GM23338 (cell line): Measurements from ENCODE around the gene BMPER. TPM values are rescaled to one million over a fixed set of nuclear protein-coding genes. Genes with fewer than 3 reads are reported as not detected.

Experiments used
- ATAC-seq: fragments of 200-7000 bp; cut with Tn5 transposase; 3 replicates; pipeline ENCODE4 v1.9.1; 2020
- DNase-seq: peaks from one replicate; pipeline ENCODE4 v3.0.0-alpha.2; 2015; ENCODE audit warnings: low spot score
- H2AFZ ChIP-seq: fragments of 200-600 bp; sonication (generic); 2 replicates; pipeline ENCODE4 v1.8.0; 2016; ENCODE audit warnings: antibody characterized with exemption, mild to moderate bottlenecking, moderate library complexity
- H3F3A ChIP-seq: fragments of 200-600 bp; sonication (generic); replicated peaks from 2 replicates; pipeline ENCODE4 v1.8.0; 2017; ENCODE audit warnings: antibody characterized with exemption, mixed run types, low read depth
- H3K27ac ChIP-seq: fragments of 200-600 bp; sonication (generic); 2 replicates; pipeline ENCODE4 v1.6.1; 2016; ENCODE audit warnings: low read depth
- H3K27me3 ChIP-seq: fragments of 200-600 bp; sonication (generic); 2 replicates; pipeline ENCODE4 v1.8.0; 2016; ENCODE audit warnings: mild to moderate bottlenecking, mixed run types, moderate library complexity; ENCODE audit not compliant: insufficient read depth
- H3K36me3 ChIP-seq: fragments of 200-600 bp; sonication (generic); 2 replicates; pipeline ENCODE4 v1.8.0; 2016; ENCODE audit warnings: mild to moderate bottlenecking; ENCODE audit not compliant: insufficient read depth
- H3K4me1 ChIP-seq: fragments of 200-600 bp; sonication (generic); 2 replicates; pipeline ENCODE4 v1.8.0; 2016; ENCODE audit warnings: mild to moderate bottlenecking, moderate library complexity; ENCODE audit not compliant: insufficient read depth
- H3K4me2 ChIP-seq: fragments of 200-600 bp; sonication (generic); 2 replicates; pipeline ENCODE4 v1.7.1; 2017; ENCODE audit warnings: mixed run types
- H3K4me3 ChIP-seq: fragments of 200-600 bp; sonication (generic); 2 replicates; pipeline ENCODE4 v1.6.1; 2016; ENCODE audit warnings: mixed run types
- H3K79me2 ChIP-seq: fragments of 200-600 bp; sonication (generic); replicated peaks from 2 replicates; pipeline ENCODE4 v1.8.0; 2017; ENCODE audit warnings: mild to moderate bottlenecking; ENCODE audit not compliant: insufficient read depth
- H3K9me2 ChIP-seq: fragments of 200-600 bp; sonication (generic); 2 replicates; pipeline ENCODE4 v1.8.0; 2017; ENCODE audit not compliant: insufficient read depth
- H4K20me1 ChIP-seq: fragments of 200-600 bp; sonication (generic); replicated peaks from 2 replicates; pipeline ENCODE4 v1.8.0; 2017; ENCODE audit warnings: mild to moderate bottlenecking; ENCODE audit not compliant: insufficient read depth
- H3K27ac Mint-ChIP-seq: 2 replicates; pipeline ENCODE4 v1.8.0; 2020; ENCODE audit warnings: inconsistent platforms, mild to moderate bottlenecking, moderate library complexity, mixed read lengths
- H3K27me3 Mint-ChIP-seq: 3 replicates; pipeline ENCODE4 v1.8.0; 2022; ENCODE audit warnings: low read depth, mild to moderate bottlenecking, moderate library complexity, mixed read lengths, inconsistent platforms; ENCODE audit not compliant: insufficient read depth, poor library complexity
- H3K36me3 Mint-ChIP-seq: 3 replicates; pipeline ENCODE4 v1.8.0; 2021; ENCODE audit warnings: low read depth, mild to moderate bottlenecking, inconsistent platforms, moderate library complexity, mixed read lengths
- H3K4me1 Mint-ChIP-seq: 3 replicates; pipeline ENCODE4 v1.8.0; 2020; ENCODE audit warnings: mild to moderate bottlenecking, inconsistent platforms, mixed read lengths
- H3K4me3 Mint-ChIP-seq: 3 replicates; pipeline ENCODE4 v1.8.0; 2021; ENCODE audit warnings: moderate library complexity, mild to moderate bottlenecking, inconsistent platforms, mixed read lengths
- H3K9me3 Mint-ChIP-seq: 3 replicates; pipeline ENCODE4 v1.8.0; 2020; ENCODE audit warnings: moderate library complexity, mild to moderate bottlenecking, inconsistent platforms, mixed read lengths
- CREB1 ChIP-seq: fragments of 250-450 bp; sonication (Bioruptor Pico); IDR thresholded peaks from 2 replicates; pipeline ENCODE4 v1.5.0; 2020; ENCODE audit warnings: low read depth, mild to moderate bottlenecking, moderate library complexity
- EZH2 ChIP-seq: fragments of 200-600 bp; sonication (generic); IDR thresholded peaks from one replicate; pipeline ENCODE4 v1.8.0; 2017; ENCODE audit warnings: antibody characterized with exemption, mild to moderate bottlenecking, low read depth; ENCODE audit not compliant: unreplicated experiment
- EZH2phosphoT487 ChIP-seq: fragments of 200-600 bp; sonication (generic); IDR thresholded peaks from one replicate; pipeline ENCODE4 v1.8.1; 2018; ENCODE audit warnings: antibody characterized with exemption; ENCODE audit not compliant: unreplicated experiment
- JUNB ChIP-seq: IDR thresholded peaks from one replicate; pipeline ENCODE4 v1.6.1; 2016; ENCODE audit warnings: antibody characterized with exemption; ENCODE audit not compliant: unreplicated experiment
- NANOG ChIP-seq: IDR thresholded peaks from 2 replicates; pipeline ENCODE4 v1.6.1; 2016; ENCODE audit warnings: antibody characterized with exemption, borderline replicate concordance
- ZNF114 ChIP-seq: fragments of 250-450 bp; sonication (Bioruptor Pico); IDR thresholded peaks from 2 replicates; pipeline ENCODE4 v1.5.0; 2020; ENCODE audit warnings: mild to moderate bottlenecking, moderate library complexity
- polyA plus RNA-seq: library from polyadenylated mRNA; unstranded; fragments of >200 nt; fragmentation: Nextera tagmentation; extraction: Ambion mirVana; gene quantifications from 2 replicates; pipeline ENCODE4 v1.2.1, GENCODE V29; 2016
- total RNA-seq: library from RNA; depleted of rRNA; stranded (reverse); fragments of >200 nt; shearing (Covaris generic); gene quantifications from 2 replicates; pipeline ENCODE4 v1.2.3, GENCODE V29; 2014
- TF ChIP-seq, protein P1 (sequence below): fragments of 250-450 bp; sonication (Bioruptor Pico); IDR thresholded peaks from 2 replicates; pipeline ENCODE4 v1.5.0; 2020; ENCODE audit warnings: mild to moderate bottlenecking, moderate library complexity
- TF ChIP-seq, protein P2 (sequence below): IDR thresholded peaks from 2 replicates; pipeline ENCODE4 v1.6.1; 2016; ENCODE audit warnings: antibody characterized with exemption

Gene BMPER
- total and polyA plus RNA-seq, 2 experiments from 2014 or later: 0.53 to 1.4 TPM

DNA sequence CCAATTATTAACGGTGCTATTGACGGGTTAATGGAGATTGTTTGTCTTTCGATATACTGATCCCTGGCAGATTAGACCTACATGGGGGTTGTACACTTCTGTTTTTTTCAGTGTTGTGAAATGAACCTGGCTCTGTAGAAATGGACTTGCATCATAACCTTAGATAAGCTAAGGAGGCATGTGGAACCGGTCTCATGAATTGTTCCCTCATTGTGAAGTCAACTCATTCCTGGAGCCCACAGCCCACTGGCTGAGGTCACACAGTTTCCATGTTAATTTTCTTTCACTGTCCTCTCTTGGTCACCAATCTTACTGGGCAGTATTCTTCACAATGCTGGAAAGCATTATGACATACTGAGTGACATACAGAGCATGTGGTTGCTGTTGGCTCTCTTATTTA is 202.8 kb downstream of the BMPER start (continued):
- TF ChIP-seq, protein P1, sequence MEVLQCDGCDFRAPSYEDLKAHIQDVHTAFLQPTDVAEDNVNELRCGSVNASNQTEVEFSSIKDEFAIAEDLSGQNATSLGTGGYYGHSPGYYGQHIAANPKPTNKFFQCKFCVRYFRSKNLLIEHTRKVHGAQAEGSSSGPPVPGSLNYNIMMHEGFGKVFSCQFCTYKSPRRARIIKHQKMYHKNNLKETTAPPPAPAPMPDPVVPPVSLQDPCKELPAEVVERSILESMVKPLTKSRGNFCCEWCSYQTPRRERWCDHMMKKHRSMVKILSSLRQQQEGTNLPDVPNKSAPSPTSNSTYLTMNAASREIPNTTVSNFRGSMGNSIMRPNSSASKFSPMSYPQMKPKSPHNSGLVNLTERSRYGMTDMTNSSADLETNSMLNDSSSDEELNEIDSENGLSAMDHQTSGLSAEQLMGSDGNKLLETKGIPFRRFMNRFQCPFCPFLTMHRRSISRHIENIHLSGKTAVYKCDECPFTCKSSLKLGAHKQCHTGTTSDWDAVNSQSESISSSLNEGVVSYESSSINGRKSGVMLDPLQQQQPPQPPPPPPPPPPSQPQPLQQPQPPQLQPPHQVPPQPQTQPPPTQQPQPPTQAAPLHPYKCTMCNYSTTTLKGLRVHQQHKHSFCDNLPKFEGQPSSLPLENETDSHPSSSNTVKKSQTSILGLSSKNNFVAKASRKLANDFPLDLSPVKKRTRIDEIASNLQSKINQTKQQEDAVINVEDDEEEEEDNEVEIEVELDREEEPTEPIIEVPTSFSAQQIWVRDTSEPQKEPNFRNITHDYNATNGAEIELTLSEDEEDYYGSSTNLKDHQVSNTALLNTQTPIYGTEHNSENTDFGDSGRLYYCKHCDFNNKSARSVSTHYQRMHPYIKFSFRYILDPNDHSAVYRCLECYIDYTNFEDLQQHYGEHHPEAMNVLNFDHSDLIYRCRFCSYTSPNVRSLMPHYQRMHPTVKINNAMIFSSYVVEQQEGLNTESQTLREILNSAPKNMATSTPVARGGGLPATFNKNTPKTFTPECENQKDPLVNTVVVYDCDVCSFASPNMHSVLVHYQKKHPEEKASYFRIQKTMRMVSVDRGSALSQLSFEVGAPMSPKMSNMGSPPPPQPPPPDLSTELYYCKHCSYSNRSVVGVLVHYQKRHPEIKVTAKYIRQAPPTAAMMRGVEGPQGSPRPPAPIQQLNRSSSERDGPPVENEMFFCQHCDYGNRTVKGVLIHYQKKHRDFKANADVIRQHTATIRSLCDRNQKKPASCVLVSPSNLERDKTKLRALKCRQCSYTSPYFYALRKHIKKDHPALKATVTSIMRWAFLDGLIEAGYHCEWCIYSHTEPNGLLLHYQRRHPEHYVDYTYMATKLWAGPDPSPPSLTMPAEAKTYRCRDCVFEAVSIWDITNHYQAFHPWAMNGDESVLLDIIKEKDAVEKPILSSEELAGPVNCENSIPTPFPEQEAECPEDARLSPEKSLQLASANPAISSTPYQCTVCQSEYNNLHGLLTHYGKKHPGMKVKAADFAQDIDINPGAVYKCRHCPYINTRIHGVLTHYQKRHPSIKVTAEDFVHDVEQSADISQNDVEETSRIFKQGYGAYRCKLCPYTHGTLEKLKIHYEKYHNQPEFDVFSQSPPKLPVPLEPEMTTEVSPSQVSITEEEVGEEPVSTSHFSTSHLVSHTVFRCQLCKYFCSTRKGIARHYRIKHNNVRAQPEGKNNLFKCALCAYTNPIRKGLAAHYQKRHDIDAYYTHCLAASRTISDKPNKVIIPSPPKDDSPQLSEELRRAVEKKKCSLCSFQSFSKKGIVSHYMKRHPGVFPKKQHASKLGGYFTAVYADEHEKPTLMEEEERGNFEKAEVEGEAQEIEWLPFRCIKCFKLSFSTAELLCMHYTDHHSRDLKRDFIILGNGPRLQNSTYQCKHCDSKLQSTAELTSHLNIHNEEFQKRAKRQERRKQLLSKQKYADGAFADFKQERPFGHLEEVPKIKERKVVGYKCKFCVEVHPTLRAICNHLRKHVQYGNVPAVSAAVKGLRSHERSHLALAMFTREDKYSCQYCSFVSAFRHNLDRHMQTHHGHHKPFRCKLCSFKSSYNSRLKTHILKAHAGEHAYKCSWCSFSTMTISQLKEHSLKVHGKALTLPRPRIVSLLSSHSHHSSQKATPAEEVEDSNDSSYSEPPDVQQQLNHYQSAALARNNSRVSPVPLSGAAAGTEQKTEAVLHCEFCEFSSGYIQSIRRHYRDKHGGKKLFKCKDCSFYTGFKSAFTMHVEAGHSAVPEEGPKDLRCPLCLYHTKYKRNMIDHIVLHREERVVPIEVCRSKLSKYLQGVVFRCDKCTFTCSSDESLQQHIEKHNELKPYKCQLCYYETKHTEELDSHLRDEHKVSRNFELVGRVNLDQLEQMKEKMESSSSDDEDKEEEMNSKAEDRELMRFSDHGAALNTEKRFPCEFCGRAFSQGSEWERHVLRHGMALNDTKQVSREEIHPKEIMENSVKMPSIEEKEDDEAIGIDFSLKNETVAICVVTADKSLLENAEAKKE (CRISPR knock-in tag): no peak

DNA sequence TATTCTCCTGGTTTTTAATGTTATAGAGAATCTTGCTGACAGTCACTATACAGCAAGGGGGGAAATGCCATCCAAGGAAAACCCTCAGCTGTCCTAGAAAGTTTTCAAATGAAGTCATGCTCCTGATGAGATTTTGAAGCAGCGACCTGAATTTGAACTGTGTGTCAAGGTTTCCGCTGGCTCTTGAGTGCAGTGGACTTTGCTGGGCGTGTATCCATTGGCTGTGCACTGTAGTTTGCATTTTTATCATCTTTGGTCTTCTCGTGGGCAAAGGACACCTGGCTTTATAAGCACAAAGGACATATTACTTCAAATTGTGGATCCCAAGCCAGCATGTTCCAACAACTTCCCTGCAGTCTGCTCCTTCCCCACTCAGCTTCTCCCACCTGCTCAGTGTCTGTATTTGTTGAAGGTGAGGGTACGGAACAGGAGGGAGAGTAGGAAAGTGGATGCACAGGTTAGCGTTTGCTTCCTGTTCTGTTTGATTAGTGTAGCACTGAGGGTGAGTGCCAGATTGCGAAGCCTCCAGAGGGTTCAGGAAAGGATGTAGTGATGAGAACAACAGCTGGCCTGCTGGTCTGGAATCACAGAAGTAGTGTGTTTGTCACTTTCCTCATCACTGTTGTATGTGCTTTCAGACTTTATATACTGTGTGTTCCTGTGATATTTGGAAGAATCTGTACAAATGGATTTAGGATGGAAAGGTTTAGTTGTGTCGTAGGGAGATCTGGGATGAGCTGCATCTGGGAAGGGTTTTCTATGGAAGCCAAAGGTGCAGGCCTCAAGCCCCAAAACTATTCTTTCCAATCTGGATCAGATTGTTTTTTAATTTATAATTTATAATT is 204.8 kb downstream of the BMPER start:
- no peak for DNase-seq
- TF ChIP-seq NANOG (no peak), ZNF114 (CRISPR knock-in tag) (no peak), EZH2 (no peak), EZH2phosphoT487 (no peak), CREB1 (CRISPR knock-in tag) (no peak), JUNB (no peak)
- TF ChIP-seq, protein P2, sequence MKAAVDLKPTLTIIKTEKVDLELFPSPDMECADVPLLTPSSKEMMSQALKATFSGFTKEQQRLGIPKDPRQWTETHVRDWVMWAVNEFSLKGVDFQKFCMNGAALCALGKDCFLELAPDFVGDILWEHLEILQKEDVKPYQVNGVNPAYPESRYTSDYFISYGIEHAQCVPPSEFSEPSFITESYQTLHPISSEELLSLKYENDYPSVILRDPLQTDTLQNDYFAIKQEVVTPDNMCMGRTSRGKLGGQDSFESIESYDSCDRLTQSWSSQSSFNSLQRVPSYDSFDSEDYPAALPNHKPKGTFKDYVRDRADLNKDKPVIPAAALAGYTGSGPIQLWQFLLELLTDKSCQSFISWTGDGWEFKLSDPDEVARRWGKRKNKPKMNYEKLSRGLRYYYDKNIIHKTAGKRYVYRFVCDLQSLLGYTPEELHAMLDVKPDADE: no peak

More for the DNA sequence above, 204.8 kb downstream of the BMPER start:
- Mint-ChIP-seq H3K27me3 (no peaks in the 10 kb centered on the region), H3K36me3 (peaks cover 5% of the 10 kb centered on the region; the same call in 2 of the 3 replicates), H3K4me3 (no peak overlapping the region), H3K9me3 (peaks cover 6% of the 10 kb centered on the region; the same call in 2 of the 3 replicates), H3K4me1 (peaks cover 8% of the 10 kb centered on the region; the same call in 2 of the 3 replicates), H3K27ac (no peak overlapping the region)
- peaks cover 7% of the 10 kb centered on the region for H3K4me1 ChIP-seq
- no peaks in the 10 kb centered on the region for H3K79me2 ChIP-seq
- H3K36me3 ChIP-seq: no peaks in the 10 kb centered on the region
- no peak overlapping the region for H3K4me2 ChIP-seq
- no peaks in the 10 kb centered on the region for H4K20me1 ChIP-seq
- H3K9me2 ChIP-seq: peaks cover 13% of the 10 kb centered on the region; the same call in 1 of the 2 replicates
- H3F3A ChIP-seq: no peaks in the 10 kb centered on the region
- H3K27ac ChIP-seq: no peak overlapping the region
- no peak for ATAC-seq
- H2AFZ ChIP-seq: no peak overlapping the region
- no peaks in the 10 kb centered on the region for H3K27me3 ChIP-seq
- no peak overlapping the region for H3K4me3 ChIP-seq
